ENCODE results near the gene CHRNA3.
"Not testable (repeated sequence)": the region's sequence is repeated elsewhere in the genome, so short reads cannot be mapped to it uniquely, and the experiment has no call there.

The CHRNA3 gene

DNA sequence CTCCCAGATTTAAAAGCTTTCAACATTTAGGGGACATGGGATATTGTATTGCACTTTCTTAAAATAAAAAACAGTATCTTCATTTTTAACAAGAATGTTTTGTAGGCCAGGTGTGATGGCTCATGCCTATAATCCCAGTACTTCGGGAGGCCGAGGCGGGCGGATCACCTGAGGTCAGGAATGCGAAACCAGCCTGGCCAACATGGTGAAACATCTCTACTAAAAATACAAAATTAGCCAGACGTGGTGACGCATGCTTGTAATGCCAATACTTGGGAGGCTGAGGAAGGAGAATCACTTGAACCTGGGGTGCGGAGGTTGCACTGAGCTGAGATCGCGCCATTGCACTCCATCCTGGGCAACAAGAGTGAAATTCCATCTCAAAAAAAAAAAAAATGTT lies 60.6 kb downstream of the CHRNA3 start:
- DNase-seq (ENCODE audit: low read depth in 2 of 2): not testable (repeated sequence)

GRCh38 chr15:78552597-78552996 lies 68.2 kb downstream of the CHRNA3 start:
- DNase-seq (ENCODE audit: low read depth in 2 of 2): no peak

DNA sequence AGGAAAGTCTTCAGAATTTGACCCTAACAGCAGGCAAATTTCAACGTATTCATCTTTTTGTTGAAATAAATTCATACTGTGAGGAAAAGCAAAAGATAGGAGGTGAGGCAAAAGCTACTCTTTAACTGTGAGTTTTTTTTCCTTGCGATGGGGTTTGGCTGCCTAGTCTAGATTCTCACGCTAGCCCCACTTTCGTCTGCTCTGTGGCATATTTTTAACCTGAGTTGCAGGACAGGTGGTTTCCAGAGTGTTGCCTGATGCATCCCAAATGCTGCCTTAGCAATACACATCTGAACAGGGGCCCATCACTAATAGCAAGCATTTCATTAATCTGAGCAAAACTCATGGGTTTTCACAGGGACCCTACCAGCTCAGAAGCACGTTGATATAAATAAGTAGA lies 68.9 kb downstream of the CHRNA3 start:
- no peak for DNase-seq (ENCODE audit: low read depth in 2 of 2)

DNA sequence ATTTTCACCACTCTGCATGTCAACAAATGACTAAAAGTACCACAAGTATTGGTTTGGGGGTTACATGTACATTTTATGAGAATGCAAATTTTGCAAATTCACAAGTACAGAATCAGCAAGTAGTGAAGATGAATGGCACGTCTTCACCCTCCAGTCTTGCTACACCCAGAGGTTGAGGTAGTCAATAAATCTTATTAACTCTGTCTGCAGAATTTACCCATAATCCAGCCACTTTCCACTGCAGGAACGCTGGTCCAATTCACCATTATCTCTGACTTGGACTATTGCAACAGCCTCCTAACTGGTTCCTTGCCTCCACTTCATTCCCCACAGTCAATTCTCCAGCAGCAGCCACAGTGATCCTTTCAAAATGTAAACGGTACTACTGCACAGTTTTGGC lies 70.0 kb downstream of the CHRNA3 start:
- no peak for DNase-seq (ENCODE audit: low read depth in 2 of 2)

GRCh38 chr15:78550194-78550593 lies 70.6 kb downstream of the CHRNA3 start:
- no peak for DNase-seq (ENCODE audit: low read depth in 2 of 2)
